PC-3 (cell line): ENCODE measurements around the gene DHX32. TPM values are rescaled to one million over a fixed set of nuclear protein-coding genes. Genes with fewer than 3 reads are reported as not detected.

Experiments
- ATAC-seq: fragments of 200-7000 bp; cut with Tn5 transposase; 2 replicates; pipeline ENCODE4 v1.9.1; 2020; ENCODE audit warnings: mild to moderate bottlenecking, moderate library complexity
- BruUV-seq: library from RNA; stranded (reverse); fragments of 400-500 nt; replicated peaks from 2 replicates; lab custom pipeline; 2021; lab: Mats Ljungman, UMichigan
- CTCF ChIA-PET: fragments of 300-600 bp; sonication (Branson Sonifier 250); formaldehyde crosslinking; loops from one replicate; lab custom pipeline; 2022; ENCODE audit warnings: antibody characterized with exemption; lab: Charles Lee
- POLR2A ChIA-PET: fragments of 300-600 bp; sonication (Branson Sonifier 250); formaldehyde crosslinking; loops from one replicate; lab custom pipeline; 2022; ENCODE audit warnings: antibody characterized with exemption; ENCODE audit not compliant: unreplicated experiment; lab: Charles Lee
- DNase-seq: peaks from one replicate; pipeline ENCODE4 v3.0.0-alpha.2; 2015
- H2AFZ ChIP-seq: fragments of 300-600 bp; sonication (generic); 2 replicates; pipeline ENCODE4 v1.6.0; 2016; ENCODE audit warnings: antibody characterized with exemption, low read length
- H3F3A ChIP-seq: fragments of 300-600 bp; sonication (generic); one replicate; pipeline ENCODE4 v1.6.0; 2017; ENCODE audit warnings: antibody characterized with exemption, low read length, control low read depth, mild to moderate bottlenecking; ENCODE audit not compliant: unreplicated experiment
- H3K27ac ChIP-seq: fragments of 300-600 bp; sonication (generic); 2 replicates; pipeline ENCODE4 v1.5.1; 2016; ENCODE audit warnings: mild to moderate bottlenecking, low read length
- H3K27me3 ChIP-seq: fragments of 300-600 bp; sonication (generic); 2 replicates; pipeline ENCODE4 v1.6.1; 2016; ENCODE audit warnings: low read length, mixed read lengths
- H3K36me3 ChIP-seq: fragments of 300-600 bp; sonication (generic); 2 replicates; pipeline ENCODE4 v1.6.1; 2016; ENCODE audit warnings: low read depth, mixed run types, low read length, mixed read lengths
- H3K4me1 ChIP-seq: fragments of 300-600 bp; sonication (generic); 2 replicates; pipeline ENCODE4 v1.5.1; 2016; ENCODE audit warnings: low read length; ENCODE audit not compliant: insufficient read depth
- H3K4me2 ChIP-seq: fragments of 300-600 bp; sonication (generic); 2 replicates; pipeline ENCODE4 v1.6.0; 2016; ENCODE audit warnings: low read length
- H3K4me3 ChIP-seq: fragments of 300-600 bp; sonication (generic); 2 replicates; pipeline ENCODE4 v1.5.1; 2016; ENCODE audit warnings: mild to moderate bottlenecking, low read length, mixed read lengths
- H3K79me2 ChIP-seq: fragments of 300-600 bp; sonication (generic); 2 replicates; pipeline ENCODE4 v1.6.1; 2017; ENCODE audit warnings: low read length, mixed read lengths
- H3K9ac ChIP-seq: fragments of 300-600 bp; sonication (generic); 2 replicates; pipeline ENCODE4 v1.6.0; 2016; ENCODE audit warnings: mild to moderate bottlenecking, low read length
- H3K9me2 ChIP-seq: fragments of 300-600 bp; sonication (generic); replicated peaks from 2 replicates; pipeline ENCODE4 v1.6.1; 2016; ENCODE audit warnings: mixed run types, low read length, mixed read lengths
- H3K9me3 ChIP-seq: fragments of 300-600 bp; sonication (generic); 2 replicates; pipeline ENCODE4 v1.6.1; 2016; ENCODE audit warnings: low read length, mixed read lengths
- H4K20me1 ChIP-seq: fragments of 300-600 bp; sonication (generic); 2 replicates; pipeline ENCODE4 v1.6.1; 2016; ENCODE audit warnings: low read length, mixed read lengths
- EZH2 ChIP-seq: fragments of 300-600 bp; sonication (generic); IDR thresholded peaks from one replicate; pipeline ENCODE4 v1.6.1; 2017; ENCODE audit warnings: antibody characterized with exemption, mild to moderate bottlenecking, low read length; ENCODE audit not compliant: unreplicated experiment
- EZH2phosphoT487 ChIP-seq: fragments of 300-600 bp; sonication (generic); IDR thresholded peaks from 2 replicates; pipeline ENCODE4 v1.6.1; 2018; ENCODE audit warnings: mild to moderate bottlenecking, antibody characterized with exemption, low read length, borderline replicate concordance
- intact Hi-C: fragments of 100-400 bp; cut with micrococcal nuclease; formaldehyde crosslinking; loops from 2 replicates; pipeline ENCODE4 v1.9.0; 2023
- total RNA-seq: library from RNA; depleted of rRNA; stranded (reverse); fragments of >200 nt; gene quantifications from 2 replicates; pipeline ENCODE4 v1.2.3, GENCODE V29; 2014
- TF ChIP-seq, protein P1 (sequence below): fragments of 300-600 bp; sonication (generic); conservative IDR thresholded peaks from 2 replicates; pipeline ENCODE4 v1.5.1; 2017; ENCODE audit warnings: antibody characterized with exemption, low read depth, mild to moderate bottlenecking, low read length

DHX32 gene
- total RNA-seq, 1 experiment from 2014 or later: 38.7 TPM

DNA sequence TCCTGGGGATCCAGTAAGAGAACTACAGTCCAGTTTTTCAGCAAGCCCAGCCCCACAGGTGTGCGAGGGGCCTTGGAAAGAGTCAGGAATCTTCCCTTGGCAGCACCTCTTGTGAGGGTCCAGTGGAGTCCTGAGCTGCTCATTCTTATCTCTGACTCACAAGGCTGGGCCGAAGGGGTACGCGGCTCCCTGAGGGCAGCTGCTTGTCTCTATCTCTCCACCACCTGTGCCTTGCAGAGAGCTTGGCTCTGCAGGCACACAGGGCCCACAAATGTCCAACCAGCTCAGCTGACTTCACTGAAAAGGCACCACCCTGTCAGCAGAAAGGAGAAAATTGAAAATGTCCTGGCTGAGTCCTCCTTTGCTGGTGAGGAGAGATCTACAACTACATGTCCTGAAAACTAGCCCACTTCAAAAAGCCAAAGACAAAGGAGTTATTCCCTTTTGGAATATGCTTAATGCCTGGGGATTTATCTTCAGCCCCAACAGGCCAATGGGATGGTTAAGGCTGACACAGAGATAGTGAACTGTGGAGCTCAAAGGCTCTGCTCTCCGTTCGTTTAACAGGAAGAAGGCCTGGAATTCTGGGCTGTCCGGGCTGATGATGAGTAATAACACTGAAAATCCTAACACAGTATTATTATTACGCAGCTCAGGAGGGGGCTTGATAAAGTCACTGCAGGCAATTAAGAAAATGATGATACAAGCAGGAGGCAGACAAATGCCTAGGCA, 81.5 kb downstream of the DHX32 start:
- no peaks in the 10 kb centered on the region for H3K9me2 ChIP-seq
- ATAC-seq: no peak
- H3K4me1 ChIP-seq: no peaks in the 10 kb centered on the region
- H3K27me3 ChIP-seq: no peaks in the 10 kb centered on the region
- H2AFZ ChIP-seq: no peak overlapping the region
- intact Hi-C loops: no loop called here
- H3K9ac ChIP-seq: no peak overlapping the region
- H3K4me3 ChIP-seq: no peak overlapping the region
- ChIA-PET CTCF (no interaction called here), POLR2A (no interaction called here)
- no peaks in the 10 kb centered on the region for H3K9me3 ChIP-seq
- BruUV-seq: no TSS peak
- no peak for DNase-seq
- H3K4me2 ChIP-seq: no peak overlapping the region
- H3K36me3 ChIP-seq: no peaks in the 10 kb centered on the region
- H3F3A ChIP-seq: no peaks in the 10 kb centered on the region
- no peaks in the 10 kb centered on the region for H3K79me2 ChIP-seq
- TF ChIP-seq EZH2: no peak
- TF ChIP-seq EZH2phosphoT487: no peak
- TF ChIP-seq, protein P1, sequence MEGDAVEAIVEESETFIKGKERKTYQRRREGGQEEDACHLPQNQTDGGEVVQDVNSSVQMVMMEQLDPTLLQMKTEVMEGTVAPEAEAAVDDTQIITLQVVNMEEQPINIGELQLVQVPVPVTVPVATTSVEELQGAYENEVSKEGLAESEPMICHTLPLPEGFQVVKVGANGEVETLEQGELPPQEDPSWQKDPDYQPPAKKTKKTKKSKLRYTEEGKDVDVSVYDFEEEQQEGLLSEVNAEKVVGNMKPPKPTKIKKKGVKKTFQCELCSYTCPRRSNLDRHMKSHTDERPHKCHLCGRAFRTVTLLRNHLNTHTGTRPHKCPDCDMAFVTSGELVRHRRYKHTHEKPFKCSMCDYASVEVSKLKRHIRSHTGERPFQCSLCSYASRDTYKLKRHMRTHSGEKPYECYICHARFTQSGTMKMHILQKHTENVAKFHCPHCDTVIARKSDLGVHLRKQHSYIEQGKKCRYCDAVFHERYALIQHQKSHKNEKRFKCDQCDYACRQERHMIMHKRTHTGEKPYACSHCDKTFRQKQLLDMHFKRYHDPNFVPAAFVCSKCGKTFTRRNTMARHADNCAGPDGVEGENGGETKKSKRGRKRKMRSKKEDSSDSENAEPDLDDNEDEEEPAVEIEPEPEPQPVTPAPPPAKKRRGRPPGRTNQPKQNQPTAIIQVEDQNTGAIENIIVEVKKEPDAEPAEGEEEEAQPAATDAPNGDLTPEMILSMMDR: no peak
- H4K20me1 ChIP-seq: no peaks in the 10 kb centered on the region
- H3K27ac ChIP-seq: no peak overlapping the region

DNA sequence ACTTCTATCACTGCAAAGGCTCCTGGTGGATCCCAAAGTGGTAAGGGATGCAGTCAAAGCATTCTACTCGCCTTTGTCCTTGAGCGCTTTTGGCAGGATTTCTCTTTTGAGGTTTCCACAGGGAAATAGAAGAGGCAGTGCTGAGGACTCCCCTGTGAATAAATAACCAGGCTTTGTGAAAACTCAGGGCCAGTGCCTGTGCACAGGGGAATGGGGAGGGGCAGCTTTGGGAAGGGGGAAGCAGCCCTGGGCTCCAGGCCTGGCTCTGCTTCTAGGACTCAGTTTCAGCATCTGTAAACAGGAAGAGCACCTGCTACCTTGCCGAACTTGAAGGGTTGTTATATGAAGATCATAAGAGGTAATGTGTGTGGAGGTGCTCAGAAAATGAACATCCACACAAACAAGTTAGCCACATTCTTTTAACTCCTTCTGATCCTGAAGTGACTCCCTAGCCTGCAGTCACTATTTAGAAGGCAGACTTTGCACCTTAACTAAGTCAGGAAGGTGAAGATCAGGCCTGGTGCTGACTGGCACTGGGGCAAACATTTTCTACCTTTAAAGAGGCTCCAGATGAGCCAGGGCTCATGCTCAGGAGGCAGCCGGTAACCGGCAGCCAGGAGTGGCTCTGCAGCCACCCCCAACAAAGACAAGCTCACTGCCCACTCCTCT, 83.0 kb downstream of the DHX32 start:
- intact Hi-C loops: no loop called here
- no peaks in the 10 kb centered on the region for H3F3A ChIP-seq
- no peaks in the 10 kb centered on the region for H3K79me2 ChIP-seq
- no peak overlapping the region for H3K4me2 ChIP-seq
- no peaks in the 10 kb centered on the region for H3K27me3 ChIP-seq
- no peaks in the 10 kb centered on the region for H3K4me1 ChIP-seq
- TF ChIP-seq EZH2phosphoT487 (no peak), EZH2 (no peak)
- TF ChIP-seq, protein P1: no peak
- ChIA-PET POLR2A (no interaction called here), CTCF (no interaction called here)
- H3K36me3 ChIP-seq: no peaks in the 10 kb centered on the region
- H3K9me2 ChIP-seq: no peaks in the 10 kb centered on the region
- no peak overlapping the region for H3K4me3 ChIP-seq
- no peak overlapping the region for H2AFZ ChIP-seq
- no peaks in the 10 kb centered on the region for H3K9me3 ChIP-seq
- H3K27ac ChIP-seq: no peak overlapping the region
- no peak overlapping the region for H3K9ac ChIP-seq
- ATAC-seq (no peak), DNase-seq (no peak)
- no TSS peak for BruUV-seq
- no peaks in the 10 kb centered on the region for H4K20me1 ChIP-seq

- H4K20me1 ChIP-seq: no peaks in the 10 kb centered on the region
- H3K9ac ChIP-seq: no peak overlapping the region
- no TSS peak for BruUV-seq
- H3K4me1 ChIP-seq: no peaks in the 10 kb centered on the region
- H3K4me2 ChIP-seq: no peak overlapping the region
- H3K36me3 ChIP-seq: no peaks in the 10 kb centered on the region
- H3K9me2 ChIP-seq: no peaks in the 10 kb centered on the region
- H3F3A ChIP-seq: no peaks in the 10 kb centered on the region
- no peaks in the 10 kb centered on the region for H3K79me2 ChIP-seq
- no peak for ATAC-seq
- H3K9me3 ChIP-seq: no peaks in the 10 kb centered on the region
- DNase-seq: no peak
- TF ChIP-seq EZH2 (no peak), EZH2phosphoT487 (no peak)
- TF ChIP-seq, protein P1: no peak
- no peaks in the 10 kb centered on the region for H3K27me3 ChIP-seq
- CTCF ChIA-PET: no interaction called here
- POLR2A ChIA-PET: no interaction called here
- H3K4me3 ChIP-seq: no peak overlapping the region
- H2AFZ ChIP-seq: no peak overlapping the region
- no peak overlapping the region for H3K27ac ChIP-seq
- intact Hi-C loops: no loop called here
Observed at GRCh38 chr10:125797424-125797823, 83.7 kb downstream of the DHX32 start.
